Measurements from ENCODE around the gene PDZD2.

The PDZD2 gene

DNA sequence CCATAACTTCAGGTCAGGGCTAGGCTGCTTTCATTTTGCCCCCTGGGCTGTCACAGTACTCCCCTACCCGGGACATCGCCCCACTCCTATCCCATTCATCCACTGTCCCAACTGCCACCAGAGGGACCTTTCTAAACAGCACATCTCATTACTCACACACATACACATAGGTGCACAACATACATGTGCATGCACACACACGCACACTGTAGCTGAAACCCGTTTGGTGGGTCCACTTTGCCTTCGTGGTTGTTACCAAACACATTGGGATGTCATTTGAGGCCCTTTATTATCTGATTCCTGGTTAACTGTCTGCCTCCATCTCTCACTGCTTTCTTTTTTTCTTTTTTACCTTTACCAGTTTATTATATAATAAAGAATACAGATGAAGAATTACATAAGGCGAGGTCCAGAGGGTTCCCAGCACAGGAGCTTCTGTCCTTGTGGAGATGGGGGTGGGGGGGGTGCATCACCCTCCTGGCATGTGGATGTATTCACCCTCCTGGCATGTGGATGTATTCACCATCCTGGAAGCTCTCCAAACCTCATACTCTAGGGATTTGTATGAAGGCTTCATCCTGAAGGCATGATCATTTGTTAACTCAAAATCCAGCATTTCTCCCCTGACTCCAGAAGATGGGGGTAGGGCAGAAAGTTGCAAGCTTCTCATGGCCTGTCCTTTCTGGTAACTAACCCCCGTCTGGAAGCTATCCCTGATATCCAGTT is 349.2 kb downstream of the PDZD2 start:
- Histone ChIP-seq H3K27me3 (ENCODE audit: control insufficient read depth, insufficient read depth, low read length) (no peaks in the 10 kb centered on the region), H3K4me1 (no peaks in the 10 kb centered on the region), H3K9me3 (ENCODE audit: control insufficient read depth, low read length) (no peaks in the 10 kb centered on the region), H3K79me2 (no peaks in the 10 kb centered on the region), H3K27ac (no peak overlapping the region), H3K36me3 (ENCODE audit: control insufficient read depth, insufficient read depth, low read length) (no peaks in the 10 kb centered on the region), H2AFZ (no peak overlapping the region), H3K4me2 (ENCODE audit: low read length) (no peak overlapping the region), H3K9ac (no peak overlapping the region), H3K4me3 (ENCODE audit: low read depth, low read length) (no peak overlapping the region)
- TF ChIP-seq, protein P1, sequence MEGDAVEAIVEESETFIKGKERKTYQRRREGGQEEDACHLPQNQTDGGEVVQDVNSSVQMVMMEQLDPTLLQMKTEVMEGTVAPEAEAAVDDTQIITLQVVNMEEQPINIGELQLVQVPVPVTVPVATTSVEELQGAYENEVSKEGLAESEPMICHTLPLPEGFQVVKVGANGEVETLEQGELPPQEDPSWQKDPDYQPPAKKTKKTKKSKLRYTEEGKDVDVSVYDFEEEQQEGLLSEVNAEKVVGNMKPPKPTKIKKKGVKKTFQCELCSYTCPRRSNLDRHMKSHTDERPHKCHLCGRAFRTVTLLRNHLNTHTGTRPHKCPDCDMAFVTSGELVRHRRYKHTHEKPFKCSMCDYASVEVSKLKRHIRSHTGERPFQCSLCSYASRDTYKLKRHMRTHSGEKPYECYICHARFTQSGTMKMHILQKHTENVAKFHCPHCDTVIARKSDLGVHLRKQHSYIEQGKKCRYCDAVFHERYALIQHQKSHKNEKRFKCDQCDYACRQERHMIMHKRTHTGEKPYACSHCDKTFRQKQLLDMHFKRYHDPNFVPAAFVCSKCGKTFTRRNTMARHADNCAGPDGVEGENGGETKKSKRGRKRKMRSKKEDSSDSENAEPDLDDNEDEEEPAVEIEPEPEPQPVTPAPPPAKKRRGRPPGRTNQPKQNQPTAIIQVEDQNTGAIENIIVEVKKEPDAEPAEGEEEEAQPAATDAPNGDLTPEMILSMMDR (IDR thresholded peaks at IDR 0.05) = no peak

DNA sequence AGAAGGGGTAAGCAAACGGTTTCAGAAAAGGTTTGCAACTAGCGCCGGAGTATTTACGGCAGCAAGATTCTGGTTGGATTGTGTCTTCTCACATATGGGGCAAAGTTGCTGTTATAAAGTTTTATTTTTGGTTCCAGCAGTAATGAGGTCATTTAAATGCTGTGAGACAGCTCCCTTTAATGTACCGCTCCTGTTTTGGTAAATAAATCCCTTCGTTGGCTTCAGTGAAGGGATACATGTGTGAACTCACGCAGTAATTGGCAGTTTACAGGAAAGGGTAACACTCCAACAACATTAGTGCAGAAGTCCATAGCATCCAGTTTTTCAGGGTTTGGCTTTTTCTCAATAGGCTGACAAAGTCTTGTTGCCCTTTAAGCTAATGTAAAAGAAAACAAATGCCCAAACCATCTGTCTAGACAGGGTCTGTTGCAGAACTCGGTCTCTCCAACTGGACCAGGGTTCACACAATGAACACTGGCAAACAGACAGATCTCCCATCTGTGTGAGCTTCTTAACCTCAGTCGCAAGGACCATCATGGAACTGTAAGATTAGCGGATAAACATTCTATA is 351.2 kb downstream of the PDZD2 start:
- Histone ChIP-seq H3K79me2 (no peaks in the 10 kb centered on the region), H3K36me3 (ENCODE audit: control insufficient read depth, insufficient read depth, low read length) (no peaks in the 10 kb centered on the region), H3K4me3 (ENCODE audit: low read depth, low read length) (no peak overlapping the region), H2AFZ (no peak overlapping the region), H3K9ac (no peak overlapping the region), H3K4me2 (ENCODE audit: low read length) (no peak overlapping the region), H3K27me3 (ENCODE audit: control insufficient read depth, insufficient read depth, low read length) (no peaks in the 10 kb centered on the region), H3K27ac (no peak overlapping the region), H3K9me3 (ENCODE audit: control insufficient read depth, low read length) (no peaks in the 10 kb centered on the region), H3K4me1 (no peaks in the 10 kb centered on the region)
- TF ChIP-seq, protein P1 (IDR thresholded peaks at IDR 0.05) = no peak

DNA sequence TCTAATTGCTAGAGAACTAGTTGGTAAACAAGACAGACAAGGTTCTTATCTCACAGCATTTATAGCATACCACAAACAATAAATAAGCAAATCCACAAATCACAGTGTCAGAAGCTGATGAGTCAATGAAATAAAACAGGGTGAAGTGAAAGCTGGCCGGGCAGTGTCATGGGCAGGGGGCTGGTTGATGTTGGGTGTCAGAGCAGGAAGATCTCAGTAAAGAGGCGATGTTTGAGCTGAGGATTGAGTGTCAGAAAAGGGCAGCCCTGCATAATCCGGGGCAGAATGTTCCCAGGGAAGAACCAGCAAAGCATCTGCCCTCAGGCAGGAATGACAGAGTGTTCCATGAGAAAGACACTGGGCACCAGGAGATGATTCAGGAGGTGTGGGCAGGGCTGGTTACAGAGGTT is 351.8 kb downstream of the PDZD2 start:
- Histone ChIP-seq H3K4me1 (no peaks in the 10 kb centered on the region), H3K9ac (no peak overlapping the region), H3K4me3 (ENCODE audit: low read depth, low read length) (no peak overlapping the region), H2AFZ (no peak overlapping the region), H3K36me3 (ENCODE audit: control insufficient read depth, insufficient read depth, low read length) (no peaks in the 10 kb centered on the region), H3K79me2 (no peaks in the 10 kb centered on the region), H3K9me3 (ENCODE audit: control insufficient read depth, low read length) (no peaks in the 10 kb centered on the region), H3K27ac (no peak overlapping the region), H3K27me3 (ENCODE audit: control insufficient read depth, insufficient read depth, low read length) (no peaks in the 10 kb centered on the region), H3K4me2 (ENCODE audit: low read length) (no peak overlapping the region)
- TF ChIP-seq, protein P1 (IDR thresholded peaks at IDR 0.05) = no peak

DNA sequence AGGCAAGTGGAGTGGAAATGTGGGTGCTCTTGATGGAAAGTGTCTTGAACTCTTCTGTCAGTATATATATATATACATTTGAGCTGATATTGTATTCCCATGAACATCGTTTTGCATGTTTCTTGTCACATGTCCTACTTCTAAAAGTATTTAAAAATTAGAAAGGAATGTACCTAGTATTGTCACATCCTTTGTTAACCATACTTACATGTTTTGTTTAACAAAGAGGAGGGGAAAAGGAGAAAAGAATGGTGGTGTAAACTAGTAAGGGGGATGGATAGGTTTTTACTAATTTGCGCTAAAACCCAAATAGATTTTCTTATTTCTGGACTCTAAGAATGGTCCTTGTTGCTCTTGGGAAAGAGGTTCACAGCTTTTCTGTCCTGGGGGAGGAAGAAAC is 353.4 kb downstream of the PDZD2 start:
- Histone ChIP-seq H3K9me3 (ENCODE audit: control insufficient read depth, low read length) (no peaks in the 10 kb centered on the region), H3K79me2 (no peaks in the 10 kb centered on the region)

More for the DNA sequence above, 353.4 kb downstream of the PDZD2 start:
- Histone ChIP-seq H3K4me3 (ENCODE audit: low read depth, low read length) (no peak overlapping the region), H3K27me3 (ENCODE audit: control insufficient read depth, insufficient read depth, low read length) (no peaks in the 10 kb centered on the region), H3K9ac (no peak overlapping the region), H2AFZ (no peak overlapping the region), H3K4me1 (no peaks in the 10 kb centered on the region), H3K4me2 (ENCODE audit: low read length) (no peak overlapping the region), H3K27ac (no peak overlapping the region), H3K36me3 (ENCODE audit: control insufficient read depth, insufficient read depth, low read length) (no peaks in the 10 kb centered on the region)
- TF ChIP-seq, protein P1 (IDR thresholded peaks at IDR 0.05) = no peak
